GM12878 (cell line): Measurements from ENCODE around the gene ESYT3. TPM values are rescaled to one million over a fixed set of nuclear protein-coding genes. Genes with fewer than 3 reads are reported as not detected.

Experiments
- ATAC-seq: fragments of 200-7000 bp; cut with Tn5 transposase; 3 replicates; pipeline ENCODE4 v1.9.1; 2020; ENCODE audit warnings: mild to moderate bottlenecking, moderate library complexity
- BruUV-seq: library from RNA; stranded (reverse); fragments of 400-500 nt; replicated peaks from 2 replicates; lab custom pipeline; 2021; lab: Mats Ljungman, UMichigan
- CTCF ChIA-PET: fragments of 300-600 bp; sonication (Branson Sonifier 250); formaldehyde crosslinking; extraction: SDS; loops from one replicate; lab custom pipeline; 2021; ENCODE audit warnings: inconsistent platforms; lab: Yijun Ruan, JAX
- POLR2A ChIA-PET: fragments of 350-600 bp; formaldehyde crosslinking; extraction: SDS; loops from one replicate; lab custom pipeline; 2021; ENCODE audit warnings: inconsistent platforms; lab: Charles Lee
- RAD21 ChIA-PET: fragments of 300-600 bp; sonication (Branson Sonifier 250); formaldehyde crosslinking; loops from one replicate; lab custom pipeline; 2023; ENCODE audit warnings: antibody characterized with exemption; ENCODE audit not compliant: unreplicated experiment; lab: Charles Lee
- SMC1A ChIA-PET: fragments of 300-600 bp; sonication (Branson Sonifier 250); formaldehyde crosslinking; loops from one replicate; lab custom pipeline; 2023; ENCODE audit not compliant: unreplicated experiment, uncharacterized antibody; lab: Charles Lee
- DNase-seq: peaks from one replicate; pipeline ENCODE4 v3.0.0-alpha.2; 2011; ENCODE audit warnings: low read depth, low spot score
- FAIRE-seq: peaks from 3 replicates; lab custom pipeline; 2011; peaks lifted over from hg19 to GRCh38; lab: Jason Lieb, UNC
- H2AFZ ChIP-seq: 2 replicates; pipeline ENCODE4 v1.6.0; 2011; ENCODE audit warnings: low read depth, low read length, control low read depth; ENCODE audit not compliant: control insufficient read depth
- H3K27ac ChIP-seq: 2 replicates; pipeline ENCODE4 v1.5.1; 2011; ENCODE audit warnings: control low read depth; ENCODE audit not compliant: control insufficient read depth, insufficient read depth
- H3K27me3 ChIP-seq, 2 experiments: replicated peaks in 1 of 2; 2 replicates each; pipeline versions ENCODE4 v1.6.0 to v1.6.1; 2011; ENCODE audit warnings: low read length in 1 of 2; ENCODE audit not compliant: control insufficient read depth in 2 of 2, insufficient read depth in 2 of 2
- H3K36me3 ChIP-seq, 2 experiments: 2 replicates each; pipeline ENCODE4 v1.5.1; 2011; ENCODE audit warnings: low read length in 1 of 2; ENCODE audit not compliant: control insufficient read depth in 2 of 2, insufficient read depth in 2 of 2
- H3K4me1 ChIP-seq: 2 replicates; pipeline ENCODE4 v1.6.1; 2011; ENCODE audit warnings: mild to moderate bottlenecking, low read length, moderate library complexity, mixed read lengths; ENCODE audit not compliant: control insufficient read depth, insufficient read depth
- H3K4me2 ChIP-seq: 2 replicates; pipeline ENCODE4 v1.6.0; 2011; ENCODE audit warnings: control low read depth; ENCODE audit not compliant: control insufficient read depth, insufficient read depth
- H3K4me3 ChIP-seq: fragments of 200-600 bp; sonication (generic); 2 replicates; pipeline ENCODE4 v1.5.1; 2016
- H3K79me2 ChIP-seq: 2 replicates; pipeline ENCODE4 v1.6.0; 2011; ENCODE audit warnings: low read length; ENCODE audit not compliant: control insufficient read depth, insufficient read depth
- H3K9ac ChIP-seq: 2 replicates; pipeline ENCODE4 v1.8.0; 2011; ENCODE audit warnings: low read length, control low read depth, mixed read lengths; ENCODE audit not compliant: control insufficient read depth, insufficient read depth
- H3K9me3 ChIP-seq: replicated peaks from 3 replicates; pipeline ENCODE4 v1.5.1; 2011; ENCODE audit warnings: mild to moderate bottlenecking, low read length; ENCODE audit not compliant: control insufficient read depth, insufficient read depth
- H4K20me1 ChIP-seq: 2 replicates; pipeline ENCODE4 v1.6.0; 2011; ENCODE audit not compliant: control insufficient read depth, insufficient read depth
- ATF2 ChIP-seq: IDR thresholded peaks from 2 replicates; pipeline ENCODE4 v1.6.1; 2012; ENCODE audit warnings: low read length, inconsistent platforms
- BHLHE40 ChIP-seq, 2 experiments: fragments of 450-650 bp in 1 of 2; IDR thresholded peaks; 2 replicates each; pipeline ENCODE4 v1.6.1; 2011 to 2017; ENCODE audit warnings: low read depth in 2 of 2, borderline replicate concordance in 1 of 2, improper control_type of control experiment in 1 of 2, low read length in 1 of 2, mild to moderate bottlenecking in 1 of 2
- BMI1 ChIP-seq: fragments of 450-650 bp; IDR thresholded peaks from 2 replicates; pipeline ENCODE4 v1.6.1; 2016; ENCODE audit warnings: mild to moderate bottlenecking, moderate library complexity, borderline replicate concordance
- CREM ChIP-seq: IDR thresholded peaks from 2 replicates; pipeline ENCODE4 v1.6.1; 2014; ENCODE audit warnings: antibody characterized with exemption, low read depth
- E2F8 ChIP-seq: fragments of 450-650 bp; IDR thresholded peaks from 2 replicates; pipeline ENCODE4 v1.6.1; 2018; ENCODE audit warnings: mild to moderate bottlenecking, low read depth, moderate library complexity; ENCODE audit not compliant: partially characterized antibody
- MLLT1 ChIP-seq: fragments of 450-650 bp; IDR thresholded peaks from 2 replicates; pipeline ENCODE4 v1.6.1; 2016; ENCODE audit warnings: mild to moderate bottlenecking
- MYC ChIP-seq: IDR thresholded peaks from 2 replicates; pipeline ENCODE4 v1.6.1; 2011; ENCODE audit warnings: mild to moderate bottlenecking, low read length, moderate library complexity, inconsistent platforms; ENCODE audit not compliant: insufficient read depth, insufficient replicate concordance, insufficient read length, severe bottlenecking
- PML ChIP-seq: IDR thresholded peaks from 2 replicates; pipeline ENCODE4 v1.6.1; 2012; ENCODE audit warnings: low read length, inconsistent platforms
- POLR2A ChIP-seq: IDR thresholded peaks from 2 replicates; pipeline ENCODE4 v1.6.1; 2011; ENCODE audit warnings: low read depth, mild to moderate bottlenecking, low read length
- RUNX3 ChIP-seq: IDR thresholded peaks from 2 replicates; pipeline ENCODE4 v1.6.1; 2012; ENCODE audit warnings: low read length, inconsistent platforms
- SUPT20H ChIP-seq: IDR thresholded peaks from 2 replicates; pipeline ENCODE4 v1.6.1; 2011; ENCODE audit warnings: low read depth, mild to moderate bottlenecking, low read length, moderate library complexity, borderline replicate concordance; ENCODE audit not compliant: control insufficient read depth
- ZNF207 ChIP-seq: fragments of 450-650 bp; IDR thresholded peaks from 2 replicates; pipeline ENCODE4 v1.6.1; 2014; ENCODE audit warnings: antibody characterized with exemption, mild to moderate bottlenecking, borderline replicate concordance
- WGBS: methylation state at CpG from one replicate; pipeline ENCODE4 v1.1.6; 2016; ENCODE audit warnings: low lambda C conversion rate; ENCODE audit not compliant: insufficient replicate concordance, insufficient coverage; ENCODE audit errors: missing lambda C conversion rate; 5-methylcytosine and 5-hydroxymethylcytosine counted together
- in situ Hi-C: fragments of 300-500 bp; cut with MboI; formaldehyde crosslinking; loops from 9 replicates; pipeline ENCODE4 v1.14.3; 2018; ENCODE audit warnings: mixed read lengths
- intact Hi-C: fragments of 100-400 bp; cut with micrococcal nuclease; formaldehyde crosslinking; loops from one replicate; pipeline ENCODE4 v1.14.2; 2022; ENCODE audit not compliant: unreplicated experiment
- polyA plus RNA-seq, 11 experiments: library from polyadenylated mRNA; depleted of rRNA in 4 of 11; unstranded in 6 of 11; stranded (reverse) in 5 of 11; fragments of >200 nt; fragmentation: Nextera tagmentation in 4 of 11; fragmentation: Illumina TruSeq in 1 of 11; extraction: Ambion mirVana in 4 of 11; extraction: Trizol in 1 of 11; gene quantifications; 1 replicate in 1 of 11; 2 replicates in 10 of 11; pipeline versions ENCODE4 v1.2.1 to v1.2.3, GENCODE V29; 2011 to 2016; ENCODE audit warnings: inconsistent platforms in 2 of 11, missing spikeins in 2 of 11, low read depth in 1 of 11
- total RNA-seq, 4 experiments: library from RNA; depleted of rRNA in 3 of 4; stranded (reverse); fragments of >200 nt in 3 of 4; fragmentation: Illumina TruSeq in 1 of 4; extraction: Trizol in 1 of 4; gene quantifications; 2 replicates each; pipeline versions ENCODE4 v1.2.1 to v1.2.3, GENCODE V29; 2013 to 2021

ESYT3 gene
- total and polyA plus RNA-seq, 10 of the 15 experiments (the other 5 are each of a cell fraction or from before 2014, with no cell fraction given), result not detected

GRCh38 chr3:138464491-138464860 lies 30.1 kb downstream of the ESYT3 start:
- H3K4me2 ChIP-seq, result no peak overlapping the region
- H3K9me3 ChIP-seq, result no peaks in the 10 kb centered on the region
- ATAC-seq, result no peak
- no TSS peak for BruUV-seq
- H3K4me1 ChIP-seq, result no peaks in the 10 kb centered on the region
- H3K79me2 ChIP-seq, result no peaks in the 10 kb centered on the region
- no peak for FAIRE-seq
- H4K20me1 ChIP-seq, result no peaks in the 10 kb centered on the region
- 5% methylated on average over 2 of the region's 2 CpGs for WGBS
- H2AFZ ChIP-seq, result no peak overlapping the region
- no peak for TF ChIP-seq MLLT1
- H3K9ac ChIP-seq, result no peak overlapping the region
- ChIA-PET POLR2A (no interaction called here), CTCF (no interaction called here), SMC1A (interaction anchor here (1.3 kb wide), 1 partner anchor 129 kb away, joined by 4 read pairs; no protein-coding TSS in a partner anchor), RAD21 (no interaction called here)
- in situ Hi-C loops, result no loop called here
- no peak overlapping the region for H3K27ac ChIP-seq
- H3K4me3 ChIP-seq, result no peak overlapping the region
- H3K27me3 ChIP-seq, result no peaks in the 10 kb centered on the region; a peak in 3 of 4 replicates
- no peaks in the 10 kb centered on the region for H3K36me3 ChIP-seq
- intact Hi-C loops, result no loop called here
- no peak for DNase-seq

GRCh38 chr3:138465451-138465850 lies 31.0 kb downstream of the ESYT3 start:
- intact Hi-C loops, result no loop called here
- ChIA-PET RAD21 (no interaction called here), SMC1A (no interaction called here), CTCF (interaction anchor here (1.8 kb wide), 1 partner anchor 14 kb away, joined by 9 read pairs; no protein-coding TSS in a partner anchor), POLR2A (no interaction called here)
- Histone ChIP-seq H3K4me3 (no peak overlapping the region), H3K9ac (no peak overlapping the region), H3K4me1 (no peaks in the 10 kb centered on the region), H4K20me1 (no peaks in the 10 kb centered on the region), H2AFZ (no peak overlapping the region), H3K36me3 (no peaks in the 10 kb centered on the region), H3K9me3 (no peaks in the 10 kb centered on the region), H3K79me2 (no peaks in the 10 kb centered on the region), H3K27me3 (no peaks in the 10 kb centered on the region; a peak in 3 of 4 replicates), H3K4me2 (no peak overlapping the region), H3K27ac (no peak overlapping the region)
- in situ Hi-C loops, result no loop called here
- ATAC-seq (no peak), FAIRE-seq (no peak), DNase-seq (no peak)
- 35% methylated on average over 3 of the region's 3 CpGs for WGBS
- BruUV-seq, result no TSS peak
- TF ChIP-seq CREM (no peak), POLR2A (no peak), ZNF207 (no peak), RUNX3 (no peak), BHLHE40 (IDR thresholded peaks at IDR 0.05; ENCODE audit: borderline replicate concordance in 1 of 2, low read depth in 2 of 2, low read length in 1 of 2) (no peak), E2F8 (no peak), PML (no peak), ATF2 (no peak), MYC (no peak), BMI1 (no peak), SUPT20H (no peak)
